DOHH2 (cell line): ENCODE measurements around the gene TTC33.
"Not testable (repeated sequence)": the region's sequence is repeated elsewhere in the genome, so short reads cannot be mapped to it uniquely, and the experiment has no call there.

ENCODE experiments used
- H3F3A ChIP-seq: fragments of 200-600 bp; sonication (generic), shearing (Covaris generic); 2 replicates; pipeline ENCODE4 v1.6.0; 2016; ENCODE audit warnings: antibody characterized with exemption, mild to moderate bottlenecking; ENCODE audit not compliant: control insufficient read depth, insufficient read depth
- H3K27ac ChIP-seq: fragments of 200-600 bp; sonication (generic); 2 replicates; pipeline ENCODE4 v1.5.1; 2014; ENCODE audit warnings: low read depth, mild to moderate bottlenecking, low read length, moderate library complexity
- H3K27me3 ChIP-seq: fragments of 200-600 bp; sonication (generic); 2 replicates; pipeline ENCODE4 v1.6.1; 2014; ENCODE audit warnings: mild to moderate bottlenecking, low read length, mixed read lengths; ENCODE audit not compliant: control insufficient read depth
- H3K36me3 ChIP-seq: fragments of 200-600 bp; sonication (generic); 2 replicates; pipeline ENCODE4 v1.6.1; 2014; ENCODE audit warnings: mild to moderate bottlenecking, low read length, moderate library complexity, mixed read lengths; ENCODE audit not compliant: control insufficient read depth
- H3K4me1 ChIP-seq: fragments of 200-600 bp; sonication (generic); 2 replicates; pipeline ENCODE4 v1.6.1; 2014; ENCODE audit warnings: mild to moderate bottlenecking, low read length, mixed read lengths; ENCODE audit not compliant: control insufficient read depth
- H3K4me2 ChIP-seq: fragments of 200-600 bp; sonication (generic); 2 replicates; pipeline ENCODE4 v1.6.0; 2014; ENCODE audit warnings: mild to moderate bottlenecking, low read length, moderate library complexity
- H3K4me3 ChIP-seq: fragments of 200-600 bp; sonication (generic); 2 replicates; pipeline ENCODE4 v1.5.1; 2014; ENCODE audit warnings: mild to moderate bottlenecking, low read length, mixed read lengths
- H3K79me2 ChIP-seq: fragments of 200-600 bp; sonication (generic); 2 replicates; pipeline ENCODE4 v1.6.1; 2014; ENCODE audit warnings: mild to moderate bottlenecking, low read length, mixed read lengths; ENCODE audit not compliant: control insufficient read depth
- H3K9me2 ChIP-seq: fragments of 200-600 bp; sonication (generic); replicated peaks from 2 replicates; pipeline ENCODE4 v1.6.1; 2014; ENCODE audit warnings: mild to moderate bottlenecking, low read length, mixed read lengths; ENCODE audit not compliant: control insufficient read depth
- H3K9me3 ChIP-seq: fragments of 200-600 bp; sonication (generic); 2 replicates; pipeline ENCODE4 v1.6.1; 2014; ENCODE audit warnings: antibody characterized with exemption, low read length, mixed read lengths; ENCODE audit not compliant: control insufficient read depth, insufficient read depth
- H4K20me1 ChIP-seq: fragments of 200-600 bp; sonication (generic); 2 replicates; pipeline ENCODE4 v1.6.0; 2014; ENCODE audit warnings: low read depth, mild to moderate bottlenecking, antibody characterized with exemption, low read length, moderate library complexity; ENCODE audit not compliant: control insufficient read depth, insufficient read depth
- CTCF ChIP-seq: fragments of 200-600 bp; sonication (generic); IDR thresholded peaks from one replicate; pipeline ENCODE4 v1.5.1; 2014; ENCODE audit warnings: antibody characterized with exemption, mild to moderate bottlenecking, low read depth, low read length; ENCODE audit not compliant: poor library complexity, severe bottlenecking
- EZH2phosphoT487 ChIP-seq: fragments of 200-600 bp; sonication (generic); IDR thresholded peaks from 2 replicates; pipeline ENCODE4 v1.6.1; 2017; ENCODE audit warnings: borderline replicate concordance, mild to moderate bottlenecking, antibody characterized with exemption, low read length, moderate library complexity, mixed read lengths

Gene TTC33

GRCh38 chr5:40568548-40568947, 187.2 kb downstream of the TTC33 start:
- Histone ChIP-seq H3K27me3 (no peaks in the 10 kb centered on the region), H3K36me3 (no peaks in the 10 kb centered on the region), H3K4me2 (no peak overlapping the region), H3K9me2 (no peaks in the 10 kb centered on the region), H3F3A (no peaks in the 10 kb centered on the region), H3K4me1 (peaks cover 31% of the 10 kb centered on the region), H3K27ac (no peak overlapping the region), H3K4me3 (no peak overlapping the region), H3K9me3 (no peaks in the 10 kb centered on the region), H4K20me1 (no peaks in the 10 kb centered on the region; the same call in 1 of the 2 replicates), H3K79me2 (no peaks in the 10 kb centered on the region)
- no peak for TF ChIP-seq EZH2phosphoT487
- no peak for TF ChIP-seq CTCF

- H3K4me2 ChIP-seq, H3K27ac ChIP-seq, H3F3A ChIP-seq, H3K9me3 ChIP-seq, H3K4me1 ChIP-seq, H3K79me2 ChIP-seq, H3K9me2 ChIP-seq, H3K27me3 ChIP-seq, H4K20me1 ChIP-seq, H3K4me3 ChIP-seq, H3K36me3 ChIP-seq: not testable (repeated sequence)
Observed at GRCh38 chr5:40563173-40563572, 192.6 kb downstream of the TTC33 start.

- H3K27ac ChIP-seq = no peak overlapping the region
- 0 out of 2 replicates have a peak, but pooled peaks cover 5% of the 10 kb centered on the region for H3K4me1 ChIP-seq
- no peaks in the 10 kb centered on the region for H3K9me3 ChIP-seq
- no peaks in the 10 kb centered on the region for H4K20me1 ChIP-seq
- no peak overlapping the region for H3K4me3 ChIP-seq
- no peaks in the 10 kb centered on the region for H3K36me3 ChIP-seq
- H3K27me3 ChIP-seq = no peaks in the 10 kb centered on the region
- no peaks in the 10 kb centered on the region for H3K9me2 ChIP-seq
- no peaks in the 10 kb centered on the region for H3F3A ChIP-seq
- no peak overlapping the region for H3K4me2 ChIP-seq
- TF ChIP-seq CTCF (no peak), EZH2phosphoT487 (no peak)
- no peaks in the 10 kb centered on the region for H3K79me2 ChIP-seq
Observed at GRCh38 chr5:40560474-40561110, 195.2 kb downstream of the TTC33 start.

GRCh38 chr5:40559306-40559705, 196.5 kb downstream of the TTC33 start:
- Histone ChIP-seq H3K79me2 (no peaks in the 10 kb centered on the region), H3K4me2 (no peak overlapping the region), H3K4me1 (0 out of 2 replicates have a peak, but pooled peaks cover 3% of the 10 kb centered on the region), H4K20me1 (no peaks in the 10 kb centered on the region), H3K27ac (no peak overlapping the region), H3K9me3 (no peaks in the 10 kb centered on the region), H3F3A (no peaks in the 10 kb centered on the region), H3K9me2 (no peaks in the 10 kb centered on the region), H3K4me3 (no peak overlapping the region), H3K27me3 (no peaks in the 10 kb centered on the region), H3K36me3 (no peaks in the 10 kb centered on the region)
- TF ChIP-seq EZH2phosphoT487 (no peak), CTCF (no peak)
